Renal cortical epithelial cell (primary cell): Measurements from ENCODE around the gene ZMYND10. TPM values are rescaled to one million over a fixed set of nuclear protein-coding genes. Genes with fewer than 3 reads are reported as not detected.

Source experiments
- DNase-seq: peaks from one replicate; pipeline ENCODE4 v3.0.0-alpha.2; 2011; ENCODE audit warnings: low read depth
- total RNA-seq: library from RNA; depleted of rRNA; stranded (reverse); fragments of >200 nt; gene quantifications from 2 replicates; pipeline ENCODE4 v1.2.3, GENCODE V29; 2014

ZMYND10 gene
- total RNA-seq, 1 donor from 2014 or later, result 4.7 TPM

GRCh38 chr3:50303013-50303815 is 42.3 kb downstream of the ZMYND10 start, which contains the start of gene HYAL1:
TSS of gene HYAL1 (minus strand) at chr3:50303574. CDS start at chr3:50302956, 618 bp downstream.
- peak; percentile 74 for DNase-seq

DNA sequence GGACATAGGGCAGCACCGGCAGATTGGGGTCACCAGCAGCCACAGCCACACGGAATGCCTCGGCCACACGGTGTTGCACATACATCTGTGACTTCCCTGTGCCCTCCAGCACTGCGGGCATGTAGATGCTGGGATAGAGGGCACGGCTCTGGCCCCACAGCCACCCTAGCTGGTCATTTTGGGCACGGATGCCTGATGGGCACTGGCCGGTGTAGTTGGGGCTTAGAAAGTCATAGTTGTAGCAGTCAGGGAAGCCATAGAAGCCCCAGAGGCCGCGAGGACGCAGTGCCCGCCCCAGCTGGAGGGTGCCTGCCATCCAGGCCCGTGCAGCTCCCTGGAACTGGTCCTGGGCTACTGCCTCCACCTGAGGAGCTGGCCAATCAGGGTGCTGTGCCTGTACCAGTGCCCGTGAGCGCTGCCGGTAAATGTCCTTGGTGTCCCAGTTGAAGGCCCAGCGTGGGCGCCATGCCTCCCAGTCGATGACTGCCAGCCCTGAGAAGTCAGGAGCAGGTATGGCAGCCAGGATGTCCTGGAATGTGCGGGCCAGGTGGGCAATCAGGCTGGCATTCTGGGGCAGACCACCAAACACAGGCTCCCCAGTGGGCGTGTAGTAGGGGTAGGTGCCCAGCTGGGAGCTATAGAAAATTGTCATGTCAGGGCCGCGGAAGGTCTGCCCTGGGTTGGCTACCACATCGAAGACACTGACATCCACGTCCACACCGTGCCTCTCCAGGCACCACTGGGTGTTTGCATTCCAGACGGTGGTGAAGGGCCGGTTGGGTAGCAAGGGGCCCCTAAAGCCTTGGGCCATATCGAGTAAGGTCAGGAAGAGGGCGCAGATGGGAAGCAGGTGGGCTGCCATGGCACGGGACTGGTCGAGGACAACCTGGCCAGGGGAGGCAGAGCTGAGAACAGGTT is 43.2 kb downstream of the ZMYND10 start:
- no peak for DNase-seq

DNA sequence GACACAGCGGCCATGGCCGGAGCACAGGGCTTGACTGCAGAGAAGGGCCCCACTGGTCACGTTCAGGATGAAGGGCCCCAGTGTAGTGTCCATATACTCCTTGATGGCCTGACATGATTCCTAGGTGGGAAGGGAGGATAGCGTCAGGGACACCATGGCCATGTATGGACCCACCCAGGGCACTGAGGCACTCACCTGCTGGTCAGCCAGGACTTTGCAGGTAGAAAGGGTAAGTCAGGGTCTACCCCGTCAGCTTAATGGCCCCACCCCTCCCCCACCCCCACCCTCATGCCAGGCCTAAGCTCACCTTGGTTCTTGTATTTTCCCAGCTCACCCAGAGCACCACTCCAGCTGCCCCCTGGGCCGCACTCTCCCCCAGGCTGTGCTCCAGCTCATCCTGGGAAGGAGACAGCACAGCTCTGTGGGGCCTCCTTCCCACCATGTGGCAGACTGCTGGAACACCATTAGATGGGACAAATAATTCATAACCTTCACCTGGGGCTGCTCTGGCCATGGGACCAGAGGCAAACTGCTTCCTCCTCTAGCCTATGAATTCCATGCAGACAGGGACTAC is 44.8 kb downstream of the ZMYND10 start:
- DNase-seq, result no peak

- peak; percentile 38 for DNase-seq
Measured at GRCh38 chr3:50299929-50300680, 45.4 kb downstream of the ZMYND10 start.

GRCh38 chr3:50299638-50299928 is 45.9 kb downstream of the ZMYND10 start:
- no peak for DNase-seq

DNA sequence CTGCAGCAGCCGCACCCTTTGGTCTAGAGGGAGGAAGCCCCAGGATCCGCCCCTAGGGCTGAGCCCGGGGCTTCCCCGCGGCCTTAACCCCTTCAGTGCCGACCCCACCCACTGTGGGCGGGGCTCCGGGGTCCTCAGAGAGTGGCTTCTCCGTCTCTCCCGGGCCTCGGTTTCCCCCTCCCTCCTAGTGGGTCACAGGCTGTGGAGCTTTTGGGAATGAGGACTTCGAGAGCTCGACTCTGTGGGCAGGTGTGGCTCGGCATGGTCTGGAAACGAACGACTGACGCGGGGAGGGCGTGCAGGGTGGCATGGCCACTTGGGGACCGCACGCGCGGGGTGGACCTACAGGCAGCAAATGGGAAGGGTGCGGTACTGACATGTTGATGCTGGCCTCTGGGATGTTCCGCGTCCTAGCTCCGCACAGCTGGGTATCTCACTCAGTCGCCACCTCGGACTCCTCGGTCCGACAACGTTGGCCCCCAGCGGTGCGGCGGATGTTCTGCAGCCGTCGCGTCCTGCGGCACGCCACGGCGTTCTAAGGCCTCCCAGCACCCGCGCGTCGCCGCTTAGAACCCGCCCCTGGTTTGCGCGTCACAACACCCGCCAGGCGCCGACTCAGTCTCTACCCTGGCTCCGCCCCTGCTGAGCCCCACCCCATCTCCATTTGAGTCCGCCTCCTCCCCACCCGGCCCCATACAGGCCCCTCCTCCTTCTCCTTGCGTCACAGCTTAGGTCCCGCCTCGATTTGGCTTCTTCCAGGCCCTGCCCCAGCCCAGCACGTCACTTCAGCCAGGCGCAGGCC is 46.5 kb downstream of the ZMYND10 start, which contains the start of the genes HYAL3 and NAA80:
HYAL3 (minus strand) TSS at position 570 of the 802 bp plus-strand sequence. CDS start 3,803 bp downstream, outside the sequence.
NAA80 (minus strand) TSS at position 570 of the 802 bp plus-strand sequence. CDS start 1,942 bp downstream, outside the sequence.
- DNase-seq, result peak; percentile 97

- no peak for DNase-seq
Measured at GRCh38 chr3:50297896-50298725, 47.4 kb downstream of the ZMYND10 start.

DNA sequence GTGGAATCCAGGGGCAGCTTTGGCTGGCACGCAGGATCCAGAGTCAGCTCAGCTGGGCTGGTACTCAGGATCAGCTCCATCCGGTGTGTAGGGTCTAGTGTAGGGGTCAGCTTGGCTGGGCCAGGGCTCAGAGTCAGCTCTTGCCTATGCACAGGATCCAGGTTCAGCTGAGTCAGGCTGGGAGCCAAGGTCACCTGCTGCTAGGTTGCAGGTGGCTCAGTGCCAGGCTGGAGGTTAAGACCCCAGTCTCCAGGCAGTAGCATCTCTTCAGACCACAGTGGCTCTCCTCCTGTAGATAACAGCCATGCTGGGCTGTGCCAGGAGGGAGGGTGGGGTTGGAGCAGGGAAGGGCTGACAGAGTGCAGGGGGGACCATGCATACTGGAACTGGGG is 48.2 kb downstream of the ZMYND10 start:
- no peak for DNase-seq

- no peak for DNase-seq
Measured at GRCh38 chr3:50296721-50297383, 48.7 kb downstream of the ZMYND10 start.

GRCh38 chr3:50295553-50296431 is 49.7 kb downstream of the ZMYND10 start:
- no peak for DNase-seq

DNA sequence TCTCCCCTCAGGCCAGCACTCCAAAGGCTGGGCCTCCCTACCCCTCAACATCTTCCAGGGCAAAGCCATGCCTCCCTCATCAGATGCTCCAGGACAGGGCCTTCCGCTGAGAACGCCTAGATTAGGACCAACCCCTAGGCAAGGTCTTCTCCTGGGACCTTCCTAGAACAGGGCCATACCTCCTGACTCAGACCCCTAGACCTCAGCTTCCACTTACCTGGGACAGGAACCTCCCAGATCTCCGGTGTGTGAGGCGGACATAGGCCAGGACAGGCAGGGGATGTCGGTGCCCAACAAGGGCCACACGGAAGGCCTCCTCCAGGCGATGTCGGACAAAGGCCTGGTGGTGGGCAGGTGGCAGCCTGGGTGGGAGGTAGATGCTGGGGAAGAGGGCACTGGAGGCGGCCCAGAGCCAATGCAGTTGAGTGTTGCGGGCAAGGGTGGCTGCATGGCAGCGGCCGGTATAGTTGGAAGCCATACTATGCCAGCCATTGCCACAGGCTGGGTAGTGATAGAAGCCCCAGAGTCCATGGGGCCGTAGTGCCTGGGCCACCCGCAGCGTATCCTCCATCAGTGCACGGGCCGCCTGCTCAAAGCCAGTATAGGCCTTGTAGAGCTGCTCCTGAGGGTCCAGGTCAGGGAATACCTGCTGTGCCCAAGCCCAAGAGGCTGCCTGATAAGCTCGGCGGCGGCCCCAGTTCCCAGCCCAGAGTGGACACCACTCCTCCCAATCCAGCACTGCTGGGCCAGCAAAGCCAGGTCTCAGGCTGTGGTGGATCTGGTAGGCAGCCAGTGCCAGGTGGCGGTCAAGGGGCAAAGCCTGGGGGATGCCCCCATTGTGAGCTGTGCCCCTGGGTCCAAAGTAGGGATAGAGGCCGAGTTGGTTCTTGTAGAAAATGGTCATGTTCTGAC is 50.8 kb downstream of the ZMYND10 start:
- DNase-seq, result no peak

DNA sequence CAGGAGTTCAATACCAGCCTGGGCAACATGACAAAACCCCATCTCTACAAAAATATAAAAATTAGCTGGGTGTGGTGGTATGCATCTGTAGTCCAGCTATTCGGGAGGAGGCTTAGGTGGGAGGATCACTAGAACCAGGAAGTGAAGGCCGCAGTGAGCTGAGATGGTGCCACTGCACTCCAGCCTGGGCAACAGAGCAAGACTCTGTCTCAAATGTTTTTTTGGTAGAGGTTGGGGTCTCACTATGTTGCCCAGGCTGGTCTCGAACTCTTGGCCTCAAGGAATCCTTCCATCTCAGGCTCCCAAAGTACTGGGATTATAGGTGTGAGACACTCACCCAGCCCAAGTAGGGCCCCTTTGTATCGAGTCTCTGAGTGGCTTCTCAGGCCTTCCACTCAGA is 51.4 kb downstream of the ZMYND10 start:
- DNase-seq, result no peak

GRCh38 chr3:50293079-50293801 is 52.3 kb downstream of the ZMYND10 start:
- no peak for DNase-seq

DNA sequence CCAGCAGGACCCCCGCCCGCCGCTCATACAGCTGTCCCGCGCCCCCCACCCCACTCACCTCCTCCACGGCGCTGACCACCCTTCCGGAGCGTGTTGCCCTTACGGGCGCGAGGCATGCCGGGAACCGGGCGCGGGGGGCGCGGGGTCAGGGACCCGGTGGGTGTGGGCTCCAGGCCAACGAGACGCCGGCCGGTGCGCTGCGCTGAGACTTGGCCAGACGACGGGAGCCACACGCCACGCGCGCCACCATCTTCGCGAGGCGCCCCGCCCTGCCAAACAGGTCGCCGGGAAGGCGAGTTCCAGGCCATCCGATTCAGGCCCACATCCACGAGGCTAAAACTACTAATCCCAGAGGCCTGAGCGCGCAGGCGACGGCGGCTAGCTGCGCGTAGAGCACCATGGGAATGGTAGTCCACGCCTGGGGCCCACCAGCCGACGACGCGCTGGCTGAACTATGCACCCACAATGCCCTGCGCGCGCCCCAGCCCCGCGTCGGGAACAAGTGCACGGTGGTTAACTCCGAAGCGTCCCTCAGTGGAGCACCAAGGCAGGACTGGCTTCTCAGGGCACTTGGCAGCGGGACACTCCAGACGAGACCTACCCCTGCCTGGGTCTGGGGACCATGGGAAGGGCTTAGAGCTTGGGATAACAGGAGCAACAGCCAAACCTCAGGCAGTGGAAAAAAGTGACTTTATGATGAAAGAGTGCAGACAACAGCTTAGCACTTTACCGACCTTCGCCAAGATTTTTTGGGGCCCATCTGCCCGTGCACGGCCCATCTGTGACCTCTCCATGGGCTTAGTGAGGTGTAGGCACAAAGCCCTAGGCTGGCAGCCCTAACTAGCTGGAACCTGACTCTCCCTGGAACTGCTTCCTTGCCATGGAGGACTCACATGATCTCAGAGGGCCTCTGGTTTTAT is 53.1 kb downstream of the ZMYND10 start, which contains the start of gene IFRD2:
IFRD2 (minus strand) TSS at position 271 of the 920 bp plus-strand sequence; CDS start at position 116, 155 bp downstream.
- DNase-seq, result peak; percentile 93
